ENCODE measurements around the gene GRAMD1C.

DNA sequence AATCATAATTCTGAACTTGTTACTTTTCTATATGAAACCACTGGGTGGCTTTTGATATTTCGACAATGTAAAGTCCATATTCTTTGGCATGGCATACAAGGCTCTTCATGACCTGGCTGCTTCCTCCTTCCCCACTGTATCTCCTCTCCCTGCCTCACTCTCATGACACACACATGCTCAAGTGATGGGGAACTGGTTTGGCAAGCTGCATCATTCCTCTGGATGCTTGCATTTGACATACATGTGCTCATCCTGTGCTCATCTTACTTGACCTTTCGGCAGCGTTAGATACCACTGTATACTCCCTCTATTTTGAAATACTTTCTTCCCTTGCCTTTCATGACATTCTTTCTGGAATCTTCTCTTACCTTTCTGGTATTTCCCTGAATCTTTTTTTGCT is 57.4 kb downstream of the GRAMD1C start:
- TF ChIP-seq, protein P1, sequence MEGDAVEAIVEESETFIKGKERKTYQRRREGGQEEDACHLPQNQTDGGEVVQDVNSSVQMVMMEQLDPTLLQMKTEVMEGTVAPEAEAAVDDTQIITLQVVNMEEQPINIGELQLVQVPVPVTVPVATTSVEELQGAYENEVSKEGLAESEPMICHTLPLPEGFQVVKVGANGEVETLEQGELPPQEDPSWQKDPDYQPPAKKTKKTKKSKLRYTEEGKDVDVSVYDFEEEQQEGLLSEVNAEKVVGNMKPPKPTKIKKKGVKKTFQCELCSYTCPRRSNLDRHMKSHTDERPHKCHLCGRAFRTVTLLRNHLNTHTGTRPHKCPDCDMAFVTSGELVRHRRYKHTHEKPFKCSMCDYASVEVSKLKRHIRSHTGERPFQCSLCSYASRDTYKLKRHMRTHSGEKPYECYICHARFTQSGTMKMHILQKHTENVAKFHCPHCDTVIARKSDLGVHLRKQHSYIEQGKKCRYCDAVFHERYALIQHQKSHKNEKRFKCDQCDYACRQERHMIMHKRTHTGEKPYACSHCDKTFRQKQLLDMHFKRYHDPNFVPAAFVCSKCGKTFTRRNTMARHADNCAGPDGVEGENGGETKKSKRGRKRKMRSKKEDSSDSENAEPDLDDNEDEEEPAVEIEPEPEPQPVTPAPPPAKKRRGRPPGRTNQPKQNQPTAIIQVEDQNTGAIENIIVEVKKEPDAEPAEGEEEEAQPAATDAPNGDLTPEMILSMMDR (IDR thresholded peaks at IDR 0.05 in 2 of 3, conservative IDR thresholded peaks at IDR 0.05 in 1 of 3; ENCODE audit: insufficient read depth in 2 of 3, low read depth in 1 of 3, low read length in 3 of 3) = no peak
- no peak for TF ChIP-seq CHD2 (IDR thresholded peaks at IDR 0.05; ENCODE audit: low read depth, low read length)
- TF ChIP-seq GATAD2B (IDR thresholded peaks at IDR 0.05; ENCODE audit: borderline replicate concordance) = no peak
- no peak for TF ChIP-seq NFE2L1 (tag; IDR thresholded peaks at IDR 0.05; ENCODE audit: borderline replicate concordance, low read depth)
- TF ChIP-seq, protein P2, sequence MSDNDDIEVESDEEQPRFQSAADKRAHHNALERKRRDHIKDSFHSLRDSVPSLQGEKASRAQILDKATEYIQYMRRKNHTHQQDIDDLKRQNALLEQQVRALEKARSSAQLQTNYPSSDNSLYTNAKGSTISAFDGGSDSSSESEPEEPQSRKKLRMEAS (CRISPR knock-in tag; IDR thresholded peaks at IDR 0.05) = no peak
- TF ChIP-seq JUNB (CRISPR knock-in tag; conservative IDR thresholded peaks at IDR 0.05) = no peak
- no peak for TF ChIP-seq ZBTB1 (CRISPR knock-in tag; IDR thresholded peaks at IDR 0.05; ENCODE audit: borderline replicate concordance, low read depth)
- TF ChIP-seq SRSF7 (optimal IDR thresholded peaks at IDR 0.05; ENCODE audit: low read depth, low read length) = no peak
- no peak for TF ChIP-seq EP300 (IDR thresholded peaks at IDR 0.05; ENCODE audit: low read length)
- TF ChIP-seq L3MBTL2 (IDR thresholded peaks at IDR 0.05) = no peak
- TF ChIP-seq, protein P3, sequence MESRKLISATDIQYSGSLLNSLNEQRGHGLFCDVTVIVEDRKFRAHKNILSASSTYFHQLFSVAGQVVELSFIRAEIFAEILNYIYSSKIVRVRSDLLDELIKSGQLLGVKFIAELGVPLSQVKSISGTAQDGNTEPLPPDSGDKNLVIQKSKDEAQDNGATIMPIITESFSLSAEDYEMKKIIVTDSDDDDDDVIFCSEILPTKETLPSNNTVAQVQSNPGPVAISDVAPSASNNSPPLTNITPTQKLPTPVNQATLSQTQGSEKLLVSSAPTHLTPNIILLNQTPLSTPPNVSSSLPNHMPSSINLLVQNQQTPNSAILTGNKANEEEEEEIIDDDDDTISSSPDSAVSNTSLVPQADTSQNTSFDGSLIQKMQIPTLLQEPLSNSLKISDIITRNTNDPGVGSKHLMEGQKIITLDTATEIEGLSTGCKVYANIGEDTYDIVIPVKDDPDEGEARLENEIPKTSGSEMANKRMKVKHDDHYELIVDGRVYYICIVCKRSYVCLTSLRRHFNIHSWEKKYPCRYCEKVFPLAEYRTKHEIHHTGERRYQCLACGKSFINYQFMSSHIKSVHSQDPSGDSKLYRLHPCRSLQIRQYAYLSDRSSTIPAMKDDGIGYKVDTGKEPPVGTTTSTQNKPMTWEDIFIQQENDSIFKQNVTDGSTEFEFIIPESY (CRISPR knock-in tag; IDR thresholded peaks at IDR 0.05) = no peak
- TF ChIP-seq TCF7L2 (IDR thresholded peaks at IDR 0.05; ENCODE audit: low read depth, low read length) = no peak
